ENCODE results near the gene APOL3.
"Not testable (repeated sequence)": the region's sequence is repeated elsewhere in the genome, so short reads cannot be mapped to it uniquely, and the experiment has no call there.

The APOL3 gene

DNA sequence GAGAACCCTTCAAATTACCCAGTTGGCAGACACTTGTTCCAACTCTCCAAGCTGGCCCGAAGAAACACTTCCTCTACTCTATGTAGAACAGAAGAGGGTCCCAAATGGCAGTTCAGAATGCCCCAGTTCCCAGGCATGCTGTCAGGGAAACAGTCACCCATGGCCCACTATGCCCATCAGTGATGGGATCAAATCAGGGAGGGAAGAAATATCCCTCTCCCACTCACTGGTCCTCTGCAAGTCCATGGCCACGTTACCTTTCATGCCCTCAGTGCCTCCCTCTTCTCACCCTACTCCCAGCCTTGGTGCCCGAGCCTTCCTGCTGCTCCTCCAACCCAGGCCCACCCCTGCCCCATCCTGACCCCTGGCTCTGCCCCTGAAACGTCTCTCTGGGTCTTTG is 16.6 kb downstream of the APOL3 start:
- H3K27me3 ChIP-seq (ENCODE audit: control insufficient read depth, insufficient read depth, low read length) = peaks cover 41% of the 10 kb centered on the region
- H3K4me2 ChIP-seq (ENCODE audit: low read length) = no peak overlapping the region
- no peaks in the 10 kb centered on the region for H3K36me3 ChIP-seq (ENCODE audit: insufficient read depth, low read length)
- H3K9ac ChIP-seq (ENCODE audit: low read depth, low read length) = no peak overlapping the region
- H3K4me3 ChIP-seq (ENCODE audit: low read length) = no peak overlapping the region
- peaks cover 11% of the 10 kb centered on the region for H3K4me1 ChIP-seq (ENCODE audit: control insufficient read depth, insufficient read depth, low read length)
- H3K9me3 ChIP-seq (replicated peaks; ENCODE audit: low read length) = no peaks in the 10 kb centered on the region

DNA sequence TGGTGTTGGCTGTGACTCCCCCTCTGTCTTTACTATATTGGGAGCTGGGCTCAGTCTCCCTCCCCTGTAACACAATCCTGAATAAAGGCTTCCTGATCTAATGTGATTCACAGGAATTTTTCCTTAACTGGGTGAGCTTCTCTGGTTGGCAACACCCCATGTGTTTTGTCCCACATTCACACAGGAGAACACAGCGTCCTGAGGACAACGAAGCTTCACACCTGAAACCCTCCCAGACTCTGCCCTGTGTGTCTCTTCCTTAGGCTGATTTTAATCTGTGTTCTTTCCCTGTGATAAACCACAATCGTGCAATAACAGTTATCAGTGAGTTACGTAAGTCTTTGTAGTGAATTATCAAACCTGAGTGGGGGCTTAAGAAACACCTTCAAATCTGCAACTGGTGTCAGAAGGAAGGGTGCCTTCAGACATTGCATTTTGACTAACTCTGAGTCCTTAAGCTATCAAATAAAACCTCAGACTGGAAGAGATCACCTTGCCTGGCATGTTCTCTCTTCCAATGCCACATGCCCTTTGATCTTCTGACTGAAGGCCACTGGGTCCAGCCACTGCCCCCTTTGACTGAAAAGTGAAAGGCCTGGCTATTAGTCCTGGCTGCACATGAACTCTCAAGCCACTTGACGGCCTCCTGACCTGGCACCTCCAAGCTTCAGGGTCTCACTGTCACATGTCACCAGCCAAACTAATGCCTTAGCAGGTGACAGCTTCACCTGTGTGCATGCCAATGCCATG is 17.3 kb downstream of the APOL3 start:
- H3K4me1 ChIP-seq (ENCODE audit: control insufficient read depth, insufficient read depth, low read length) = peaks cover 11% of the 10 kb centered on the region
- H3K9me3 ChIP-seq (replicated peaks; ENCODE audit: low read length) = no peaks in the 10 kb centered on the region
- H3K4me2 ChIP-seq (ENCODE audit: low read length) = no peak overlapping the region
- H3K36me3 ChIP-seq (ENCODE audit: insufficient read depth, low read length) = no peaks in the 10 kb centered on the region
- no peak overlapping the region for H3K4me3 ChIP-seq (ENCODE audit: low read length)
- H3K9ac ChIP-seq (ENCODE audit: low read depth, low read length) = no peak overlapping the region
- H3K27me3 ChIP-seq (ENCODE audit: control insufficient read depth, insufficient read depth, low read length) = peaks cover 41% of the 10 kb centered on the region

DNA sequence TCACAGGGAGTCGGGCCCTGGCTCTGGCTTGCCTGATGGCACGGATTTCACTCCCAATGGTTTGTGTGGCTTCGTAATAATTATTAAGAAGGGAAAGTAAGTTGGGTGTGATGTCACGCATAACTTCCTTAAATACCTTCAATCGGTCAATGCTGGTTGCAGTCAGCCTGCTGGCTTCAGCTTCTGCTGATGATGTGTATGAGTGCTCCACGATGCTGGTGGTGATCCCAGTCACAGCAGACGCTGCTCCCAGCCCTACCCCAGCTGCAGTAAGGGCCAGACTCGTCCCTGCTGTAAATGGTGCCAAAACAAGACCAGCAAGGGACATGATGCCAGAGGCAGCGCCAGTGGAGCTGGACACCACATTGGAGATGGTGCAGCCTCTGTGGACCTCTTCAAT is 19.1 kb downstream of the APOL3 start:
- Histone ChIP-seq H3K9ac (ENCODE audit: low read depth, low read length) (no peak overlapping the region), H3K27me3 (ENCODE audit: control insufficient read depth, insufficient read depth, low read length) (peaks cover 41% of the 10 kb centered on the region), H3K9me3 (replicated peaks; ENCODE audit: low read length) (no peaks in the 10 kb centered on the region), H3K4me1 (ENCODE audit: control insufficient read depth, insufficient read depth, low read length) (peaks cover 14% of the 10 kb centered on the region), H3K4me3 (ENCODE audit: low read length) (no peak overlapping the region), H3K4me2 (ENCODE audit: low read length) (no peak overlapping the region), H3K36me3 (ENCODE audit: insufficient read depth, low read length) (no peaks in the 10 kb centered on the region)

DNA sequence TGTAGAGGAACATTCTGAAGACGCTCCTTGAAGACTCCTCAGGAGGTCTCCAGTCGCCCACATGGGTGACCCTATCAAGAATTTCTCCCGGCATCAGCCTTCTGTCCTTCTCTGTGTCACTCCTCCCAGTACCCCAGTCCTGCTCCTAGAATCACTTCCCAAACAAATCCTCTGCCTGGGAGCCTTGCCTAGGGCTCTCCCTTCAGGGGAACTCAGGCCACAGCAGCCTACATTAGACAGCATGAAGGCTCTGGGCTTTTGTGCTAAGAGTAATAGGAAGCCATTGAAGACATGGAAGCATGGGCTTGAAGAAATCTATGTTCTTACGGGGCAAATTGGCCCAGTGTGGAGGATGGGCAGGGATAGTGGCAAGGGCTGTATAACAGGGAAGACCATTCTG is 21.8 kb downstream of the APOL3 start:
- H3K27me3 ChIP-seq (ENCODE audit: control insufficient read depth, insufficient read depth, low read length) = peaks cover 41% of the 10 kb centered on the region
- not testable (repeated sequence) for H3K36me3 ChIP-seq (ENCODE audit: insufficient read depth, low read length); H3K9me3 ChIP-seq (replicated peaks; ENCODE audit: low read length); H3K4me1 ChIP-seq (ENCODE audit: control insufficient read depth, insufficient read depth, low read length); H3K4me2 ChIP-seq (ENCODE audit: low read length); H3K4me3 ChIP-seq (ENCODE audit: low read length); H3K9ac ChIP-seq (ENCODE audit: low read depth, low read length)

DNA sequence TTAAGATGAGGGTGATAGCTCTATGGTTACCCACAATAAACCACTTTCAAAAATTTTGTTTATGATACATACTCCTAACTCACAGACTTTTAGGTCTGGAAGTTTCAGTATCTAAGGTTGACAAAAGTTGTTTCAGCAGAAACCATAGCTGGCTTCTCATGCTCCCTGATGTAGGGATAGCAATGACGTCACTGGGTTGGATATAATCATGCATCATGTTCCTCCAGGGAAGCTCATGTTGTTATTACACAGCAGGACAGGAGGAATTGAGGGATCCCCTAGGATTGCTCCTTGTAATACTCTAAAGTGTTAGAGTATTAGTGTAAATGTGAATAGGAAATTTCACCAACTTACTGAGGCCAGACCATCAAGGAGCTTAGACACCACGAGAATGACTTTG is 23.6 kb downstream of the APOL3 start:
- H3K9me3 ChIP-seq (replicated peaks; ENCODE audit: low read length) = no peaks in the 10 kb centered on the region
- no peak overlapping the region for H3K4me3 ChIP-seq (ENCODE audit: low read length)
- no peaks in the 10 kb centered on the region for H3K36me3 ChIP-seq (ENCODE audit: insufficient read depth, low read length)
- H3K27me3 ChIP-seq (ENCODE audit: control insufficient read depth, insufficient read depth, low read length) = peaks cover 41% of the 10 kb centered on the region
- no peak overlapping the region for H3K9ac ChIP-seq (ENCODE audit: low read depth, low read length)
- peaks cover 3% of the 10 kb centered on the region for H3K4me1 ChIP-seq (ENCODE audit: control insufficient read depth, insufficient read depth, low read length)
- no peak overlapping the region for H3K4me2 ChIP-seq (ENCODE audit: low read length)

DNA sequence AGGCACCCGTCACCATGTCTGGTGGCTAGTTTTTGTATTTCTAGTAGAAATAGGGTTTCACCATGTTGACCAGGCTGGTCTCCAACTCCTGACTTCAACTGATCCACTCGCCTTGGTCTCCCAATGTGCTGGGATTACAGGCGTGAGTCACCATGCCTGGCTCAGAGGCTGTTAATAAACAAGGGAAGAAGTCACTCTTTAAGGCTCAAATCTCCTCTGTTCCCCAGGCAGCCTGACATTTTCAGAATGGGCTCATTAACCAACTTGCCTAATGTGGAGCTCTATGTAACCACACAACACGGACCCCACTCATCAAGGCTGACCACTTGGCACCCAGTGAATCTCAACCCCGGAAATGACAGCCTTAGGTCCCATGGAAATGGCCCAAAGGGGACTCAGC is 24.1 kb downstream of the APOL3 start:
- Histone ChIP-seq H3K4me1 (ENCODE audit: control insufficient read depth, insufficient read depth, low read length) (peaks cover 3% of the 10 kb centered on the region), H3K36me3 (ENCODE audit: insufficient read depth, low read length) (no peaks in the 10 kb centered on the region), H3K4me2 (ENCODE audit: low read length) (no peak overlapping the region), H3K27me3 (ENCODE audit: control insufficient read depth, insufficient read depth, low read length) (peaks cover 42% of the 10 kb centered on the region), H3K9ac (ENCODE audit: low read depth, low read length) (no peak overlapping the region), H3K4me3 (ENCODE audit: low read length) (no peak overlapping the region), H3K9me3 (replicated peaks; ENCODE audit: low read length) (no peaks in the 10 kb centered on the region)

DNA sequence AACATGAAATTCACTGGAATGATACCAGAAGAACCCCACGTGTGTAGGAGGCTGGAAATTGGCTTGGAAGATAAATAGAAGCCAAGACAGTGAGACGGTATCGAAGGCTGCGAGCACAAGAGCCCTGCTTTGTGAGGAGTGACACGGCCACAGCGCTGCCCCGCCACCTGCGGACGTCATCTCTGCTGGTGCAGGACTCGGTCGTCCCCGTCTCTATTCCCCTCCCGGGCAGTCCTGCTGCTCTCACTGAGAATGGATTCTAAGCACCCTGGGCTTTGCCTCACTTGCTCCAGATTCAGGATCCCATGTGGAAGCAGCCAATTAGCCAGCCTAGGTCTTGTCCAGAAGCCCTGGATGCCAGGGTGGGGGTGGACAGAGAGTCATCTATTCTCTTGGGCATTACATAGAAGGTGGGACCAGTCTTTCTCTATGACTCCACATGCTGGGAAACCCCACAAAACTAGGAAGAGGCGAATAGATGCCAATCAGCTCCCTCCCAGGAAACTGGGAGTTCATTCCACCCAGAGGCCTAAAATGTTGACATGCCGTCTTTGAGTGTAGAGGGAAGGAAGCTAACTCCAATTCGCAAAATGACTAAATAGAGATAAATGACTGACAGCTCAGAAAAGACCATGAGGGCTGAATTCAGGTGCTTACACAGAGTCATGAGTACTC is 25.1 kb downstream of the APOL3 start:
- H3K4me2 ChIP-seq (ENCODE audit: low read length) = no peak overlapping the region
- H3K4me3 ChIP-seq (ENCODE audit: low read length) = no peak overlapping the region
- H3K4me1 ChIP-seq (ENCODE audit: control insufficient read depth, insufficient read depth, low read length) = peaks cover 3% of the 10 kb centered on the region
- H3K27me3 ChIP-seq (ENCODE audit: control insufficient read depth, insufficient read depth, low read length) = peaks cover 42% of the 10 kb centered on the region
- no peaks in the 10 kb centered on the region for H3K36me3 ChIP-seq (ENCODE audit: insufficient read depth, low read length)
- H3K9ac ChIP-seq (ENCODE audit: low read depth, low read length) = no peak overlapping the region
- no peaks in the 10 kb centered on the region for H3K9me3 ChIP-seq (replicated peaks; ENCODE audit: low read length)

DNA sequence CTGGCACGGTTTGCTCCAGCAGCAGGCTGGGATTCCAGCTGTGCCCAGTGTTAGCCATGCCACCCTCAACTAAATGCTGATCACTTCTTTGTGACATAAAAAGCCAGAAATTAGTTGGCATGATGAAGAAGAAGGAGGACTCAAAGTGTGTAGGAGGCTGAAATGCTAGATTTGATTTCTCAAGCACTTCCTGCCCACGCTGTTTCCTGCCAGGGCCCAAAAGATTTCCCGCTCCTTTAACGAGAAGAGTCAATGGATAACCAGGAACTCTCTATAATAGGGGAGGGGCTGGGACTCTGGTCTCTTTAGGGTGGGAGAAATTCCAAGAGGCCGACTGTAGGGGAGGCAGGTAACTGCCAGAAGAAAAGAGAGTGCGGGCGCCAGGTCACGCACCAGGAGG is 26.4 kb downstream of the APOL3 start:
- peaks cover 46% of the 10 kb centered on the region for H3K27me3 ChIP-seq (ENCODE audit: control insufficient read depth, insufficient read depth, low read length)
- no peak overlapping the region for H3K4me3 ChIP-seq (ENCODE audit: low read length)
- no peaks in the 10 kb centered on the region for H3K9me3 ChIP-seq (replicated peaks; ENCODE audit: low read length)
- peaks cover 3% of the 10 kb centered on the region for H3K4me1 ChIP-seq (ENCODE audit: control insufficient read depth, insufficient read depth, low read length)
- H3K4me2 ChIP-seq (ENCODE audit: low read length) = no peak overlapping the region
- H3K9ac ChIP-seq (ENCODE audit: low read depth, low read length) = no peak overlapping the region
- H3K36me3 ChIP-seq (ENCODE audit: insufficient read depth, low read length) = no peaks in the 10 kb centered on the region

DNA sequence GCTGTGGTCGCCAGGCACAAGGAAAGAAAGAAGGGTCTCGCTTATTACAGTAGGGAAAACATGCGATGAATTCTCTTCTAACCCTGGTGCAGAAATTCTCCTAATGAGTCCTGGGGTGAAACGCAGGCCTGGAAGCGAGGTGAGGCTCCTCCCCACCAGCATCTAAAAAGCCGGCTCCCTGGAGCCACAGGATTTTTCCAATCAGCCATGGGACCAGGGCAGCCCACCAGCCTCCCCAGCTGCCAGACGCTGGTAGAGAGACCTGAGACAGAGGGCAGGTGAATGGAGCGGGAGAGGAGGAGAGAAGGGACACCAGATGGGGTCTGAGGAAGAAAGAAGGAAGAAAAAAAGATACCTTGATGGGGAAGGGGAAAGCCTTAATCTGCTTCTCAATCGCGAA is 28.6 kb downstream of the APOL3 start:
- Histone ChIP-seq H3K36me3 (ENCODE audit: insufficient read depth, low read length) (no peaks in the 10 kb centered on the region), H3K9me3 (replicated peaks; ENCODE audit: low read length) (no peaks in the 10 kb centered on the region), H3K27me3 (ENCODE audit: control insufficient read depth, insufficient read depth, low read length) (peaks cover 55% of the 10 kb centered on the region), H3K4me1 (ENCODE audit: control insufficient read depth, insufficient read depth, low read length) (peaks cover 3% of the 10 kb centered on the region), H3K4me3 (ENCODE audit: low read length) (no peak overlapping the region), H3K4me2 (ENCODE audit: low read length) (no peak overlapping the region), H3K9ac (ENCODE audit: low read depth, low read length) (no peak overlapping the region)

DNA sequence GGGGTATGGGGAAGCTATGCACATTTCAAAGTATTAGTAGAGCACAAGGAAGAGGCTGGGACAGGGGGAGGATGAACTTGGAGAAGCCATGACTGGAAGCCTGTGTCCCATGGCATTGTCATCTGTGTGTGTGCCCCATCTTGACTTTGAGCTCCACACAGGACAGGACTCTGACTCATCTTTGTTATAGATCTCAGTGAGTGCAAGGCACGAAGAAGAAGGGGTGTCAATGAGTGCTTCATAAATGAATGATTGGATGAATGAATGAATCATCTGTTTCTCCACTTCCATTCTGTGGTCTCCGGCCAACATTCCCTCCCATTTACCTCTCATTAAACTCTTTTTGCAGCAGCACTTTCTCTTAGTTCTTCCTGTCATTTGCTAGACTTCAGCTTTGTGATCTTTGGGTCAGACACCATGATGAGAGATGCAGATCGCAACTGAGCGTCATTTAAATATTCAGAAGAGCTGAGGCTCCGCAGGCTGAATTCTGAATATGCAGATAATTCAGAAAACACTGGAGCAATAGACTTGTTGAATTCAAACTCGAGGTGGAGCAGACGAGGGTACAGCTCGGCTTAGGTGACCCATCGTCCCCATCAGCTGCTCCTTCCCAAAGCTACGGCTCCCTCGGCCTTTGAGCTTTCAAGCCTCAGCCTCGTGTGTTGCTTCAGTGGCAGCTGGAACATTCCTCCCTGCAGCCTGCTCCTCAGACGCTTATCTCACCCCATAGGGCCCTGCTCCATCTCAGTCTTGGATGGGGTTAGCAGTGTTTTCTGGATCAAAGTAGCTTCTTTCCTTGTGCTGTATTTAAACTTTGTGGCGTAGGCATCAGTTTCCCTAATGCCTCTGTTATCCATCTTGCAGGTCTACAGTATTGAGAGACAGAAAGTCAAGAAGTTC is 30.8 kb downstream of the APOL3 start:
- H3K4me2 ChIP-seq (ENCODE audit: low read length) = no peak overlapping the region
- H3K9ac ChIP-seq (ENCODE audit: low read depth, low read length) = no peak overlapping the region
- no peaks in the 10 kb centered on the region for H3K4me1 ChIP-seq (ENCODE audit: control insufficient read depth, insufficient read depth, low read length)
- no peaks in the 10 kb centered on the region for H3K36me3 ChIP-seq (ENCODE audit: insufficient read depth, low read length)
- H3K27me3 ChIP-seq (ENCODE audit: control insufficient read depth, insufficient read depth, low read length) = peaks cover 63% of the 10 kb centered on the region
- no peaks in the 10 kb centered on the region for H3K9me3 ChIP-seq (replicated peaks; ENCODE audit: low read length)
- H3K4me3 ChIP-seq (ENCODE audit: low read length) = no peak overlapping the region

DNA sequence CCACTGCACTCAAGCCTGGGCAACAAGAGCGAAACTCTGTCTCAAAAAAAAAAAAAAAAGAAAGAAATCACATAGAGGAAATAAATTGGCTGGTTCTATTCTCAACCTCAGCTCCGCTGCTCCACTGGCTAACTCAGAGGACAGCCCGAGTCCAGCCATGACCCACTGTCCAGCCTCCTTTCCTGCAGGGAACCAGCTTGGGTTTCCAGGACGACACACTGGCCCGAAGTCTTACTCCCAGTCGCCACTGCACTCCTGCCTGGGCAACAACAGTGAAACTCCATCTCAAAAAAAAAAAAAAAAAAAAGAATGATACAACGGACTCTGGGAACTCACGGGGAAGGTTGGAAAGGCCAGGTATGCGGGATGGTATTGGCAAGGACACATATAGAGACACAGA is 31.5 kb downstream of the APOL3 start:
- H3K4me2 ChIP-seq (ENCODE audit: low read length) = no peak overlapping the region
- H3K9me3 ChIP-seq (replicated peaks; ENCODE audit: low read length) = no peaks in the 10 kb centered on the region
- no peak overlapping the region for H3K4me3 ChIP-seq (ENCODE audit: low read length)
- no peaks in the 10 kb centered on the region for H3K4me1 ChIP-seq (ENCODE audit: control insufficient read depth, insufficient read depth, low read length)
- H3K27me3 ChIP-seq (ENCODE audit: control insufficient read depth, insufficient read depth, low read length) = peaks cover 63% of the 10 kb centered on the region
- no peak overlapping the region for H3K9ac ChIP-seq (ENCODE audit: low read depth, low read length)
- no peaks in the 10 kb centered on the region for H3K36me3 ChIP-seq (ENCODE audit: insufficient read depth, low read length)

Measured in skeletal muscle satellite cell (primary cell).